HG03565 (cell line): Measurements from ENCODE around the gene FBLN7.

Experiments
- ATAC-seq: cut with Tn5 transposase; IDR thresholded peaks from one replicate; pipeline ENCODE4 v1.9.1; 2021; ENCODE audit warnings: mild to moderate bottlenecking, moderate library complexity; ENCODE audit not compliant: unreplicated experiment

Gene FBLN7

DNA sequence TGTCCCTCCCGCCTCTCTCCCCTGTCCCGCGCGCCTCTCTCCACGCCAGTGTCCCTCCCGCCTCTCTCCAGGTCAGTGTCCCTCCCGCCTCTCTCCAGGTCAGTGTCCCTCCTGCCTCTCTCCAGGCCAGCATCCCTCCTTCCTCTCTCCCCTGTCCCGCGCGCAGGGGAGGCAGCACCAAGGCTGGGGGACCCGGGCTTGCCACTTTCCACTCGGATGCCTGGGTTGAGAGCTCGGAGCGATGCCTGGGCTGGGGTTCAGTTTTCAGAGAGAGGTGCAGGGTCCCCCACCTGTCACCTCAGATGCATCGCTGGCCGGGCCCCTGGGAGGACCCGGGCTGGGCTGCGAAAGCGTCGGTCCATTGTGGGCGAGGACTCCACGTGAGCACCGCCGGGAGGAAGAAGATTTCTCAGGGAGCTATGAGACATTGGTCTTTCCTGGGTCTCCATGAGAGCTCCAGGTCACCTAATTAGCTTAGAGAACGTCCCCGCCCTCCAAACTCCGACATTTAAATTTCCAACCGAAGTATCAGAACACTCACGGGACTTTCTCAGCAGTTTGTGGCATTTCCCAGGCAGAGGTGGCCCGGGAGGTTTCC lies 2.1 kb downstream of the FBLN7 start:
- no peak for ATAC-seq

DNA sequence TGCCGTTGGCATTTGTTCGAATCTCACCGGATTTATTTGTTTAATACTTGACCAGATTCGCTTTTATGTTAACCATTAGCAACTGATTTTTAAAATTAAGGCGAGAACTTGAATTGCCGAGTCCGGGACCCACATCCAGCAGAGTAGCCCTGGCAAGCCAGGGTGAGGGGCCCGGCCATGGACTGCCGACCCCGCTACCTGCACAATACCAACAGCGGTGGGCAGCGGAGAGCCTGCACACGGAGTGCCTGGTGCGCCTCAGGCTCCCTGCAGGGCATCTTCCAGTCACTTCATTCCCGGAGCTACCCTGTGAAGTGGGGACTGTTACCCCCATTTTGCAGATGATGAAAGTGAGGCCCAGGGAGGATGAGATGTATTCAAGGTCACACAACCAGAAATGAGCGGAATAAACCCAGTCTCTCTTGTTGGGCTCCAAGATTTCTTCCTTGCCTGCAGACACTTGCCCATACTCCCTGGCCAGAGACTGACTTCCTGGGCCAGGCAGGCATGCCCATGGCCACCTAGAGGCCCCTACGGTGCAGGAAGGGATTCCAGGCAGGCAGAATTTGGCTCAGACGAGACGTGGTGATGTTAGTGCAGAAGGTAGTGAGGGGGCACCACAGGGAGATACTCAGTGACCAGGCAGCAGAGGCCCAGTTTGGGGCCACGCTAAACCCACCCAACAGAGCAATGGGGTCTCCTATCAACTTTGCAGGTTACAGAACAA lies 2.9 kb downstream of the FBLN7 start:
- ATAC-seq: no peak

DNA sequence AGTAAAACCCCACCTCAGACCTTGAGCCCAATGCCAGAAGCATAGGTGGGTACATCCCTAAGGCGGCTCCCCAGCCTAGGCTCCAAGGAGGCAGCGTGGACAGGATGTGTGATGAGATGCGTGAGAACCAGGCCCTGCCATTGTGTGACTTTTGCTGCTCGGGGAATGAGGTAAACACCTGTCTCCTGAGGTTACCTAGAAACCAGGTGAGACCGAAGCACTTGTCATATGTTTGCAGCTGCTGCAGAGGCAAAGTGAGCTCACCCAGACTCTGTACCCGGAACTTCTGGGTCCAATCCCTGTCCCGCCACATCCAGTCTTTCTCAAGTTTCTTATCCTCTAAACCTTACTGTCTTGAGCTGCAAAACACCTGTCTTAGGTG lies 3.4 kb downstream of the FBLN7 start:
- no peak for ATAC-seq

DNA sequence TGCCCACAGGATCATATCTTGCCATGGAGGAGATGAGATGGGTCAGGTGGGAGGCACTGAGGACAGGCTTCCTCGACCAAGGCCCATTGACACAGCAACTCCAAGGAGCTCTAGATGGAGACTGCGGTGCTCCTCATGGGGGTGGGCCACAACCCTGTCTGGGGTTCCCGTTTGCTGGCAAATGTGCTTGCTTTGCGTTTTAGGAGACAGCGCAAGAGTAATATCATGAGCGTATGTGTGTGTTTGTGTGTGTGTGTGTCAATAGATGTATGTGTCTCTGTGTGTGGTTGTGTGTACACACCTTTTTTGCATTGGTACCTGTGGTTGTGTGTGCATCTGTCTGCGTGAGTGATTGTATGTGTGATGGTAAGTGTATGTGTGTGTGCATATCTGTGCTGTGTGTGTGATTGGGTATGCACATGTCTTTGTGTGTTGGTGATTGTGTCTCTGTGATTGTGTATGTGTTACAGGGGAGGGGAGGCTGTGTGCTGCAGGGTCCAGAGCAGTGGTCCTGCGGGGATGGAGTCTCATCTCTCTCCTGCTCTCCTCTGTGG lies 4.4 kb downstream of the FBLN7 start:
- no peak for ATAC-seq

DNA sequence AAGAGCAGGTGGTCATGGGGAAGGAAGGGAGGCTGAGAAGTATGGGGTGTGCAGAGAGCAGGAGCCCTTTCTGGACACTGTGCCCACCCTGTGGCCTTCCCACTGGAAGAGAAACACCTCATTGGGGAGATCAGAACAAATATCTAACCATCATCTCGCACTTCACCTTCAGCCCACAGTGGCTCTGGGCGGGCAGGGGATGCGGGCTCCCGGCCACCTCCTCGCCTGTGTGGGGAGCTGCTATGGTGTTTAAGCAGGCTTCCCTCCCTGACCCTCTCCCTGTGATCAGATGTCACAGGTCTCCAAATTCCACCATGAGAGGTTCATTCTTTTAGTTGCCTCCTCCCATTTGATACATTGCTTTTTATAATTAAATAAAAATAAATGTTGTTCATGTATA lies 5.0 kb downstream of the FBLN7 start:
- no peak for ATAC-seq

DNA sequence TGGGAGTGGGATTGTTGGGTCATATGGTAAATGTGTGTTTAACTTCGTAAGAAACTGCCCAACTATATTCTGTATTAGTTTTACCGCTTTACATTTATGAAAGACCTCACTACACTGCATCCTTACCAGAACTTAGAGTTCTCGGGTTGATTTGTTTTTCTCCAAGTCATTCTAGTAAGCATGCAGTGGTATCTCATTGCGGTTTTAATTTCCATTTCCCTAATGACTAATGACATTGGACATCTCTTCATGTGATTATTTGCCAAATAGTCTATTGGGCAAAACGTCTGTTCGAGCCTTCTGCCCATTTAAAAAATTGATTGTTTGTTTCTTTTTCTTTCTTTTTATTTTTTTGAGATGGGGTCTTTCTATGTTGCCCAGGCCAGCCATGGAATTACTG lies 6.8 kb downstream of the FBLN7 start:
- ATAC-seq: no peak

DNA sequence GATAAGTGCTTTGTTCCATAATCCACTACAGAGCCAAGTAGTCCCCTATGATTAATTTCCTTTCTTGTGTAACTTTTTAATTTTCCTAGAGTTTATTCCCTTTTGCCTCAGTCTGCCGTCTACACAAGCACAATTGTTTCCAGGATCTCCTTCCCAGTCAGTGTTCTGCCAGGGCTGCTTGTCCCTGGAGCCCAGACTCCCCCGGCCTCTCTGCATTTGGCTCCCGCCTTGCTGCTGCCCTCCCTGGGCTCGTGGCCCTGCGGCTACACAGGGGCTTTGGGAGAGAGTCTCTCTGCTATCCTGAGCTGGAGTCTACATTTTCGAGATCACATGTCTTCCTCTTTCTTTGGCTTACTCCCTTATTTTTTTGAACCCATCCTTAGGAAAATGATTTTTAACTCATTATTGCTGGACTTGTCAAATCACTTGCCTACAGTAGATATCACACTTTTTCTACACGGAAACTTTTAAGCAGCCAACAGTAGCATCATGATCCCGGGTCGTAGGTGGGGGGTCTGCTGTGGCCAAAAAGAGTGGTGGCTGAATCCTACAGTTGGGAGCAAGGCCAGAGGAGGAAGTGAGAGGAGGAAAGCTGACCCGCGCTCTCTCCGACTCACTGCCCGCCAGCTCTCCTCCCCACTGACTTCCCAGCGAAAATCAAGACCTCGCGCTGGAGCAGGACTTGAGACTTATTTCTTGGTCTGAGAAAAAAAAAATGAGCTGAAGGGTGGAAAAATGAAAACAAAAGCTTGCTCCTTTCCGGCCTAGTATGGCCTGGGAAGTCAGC lies 9.4 kb downstream of the FBLN7 start:
- no peak for ATAC-seq

DNA sequence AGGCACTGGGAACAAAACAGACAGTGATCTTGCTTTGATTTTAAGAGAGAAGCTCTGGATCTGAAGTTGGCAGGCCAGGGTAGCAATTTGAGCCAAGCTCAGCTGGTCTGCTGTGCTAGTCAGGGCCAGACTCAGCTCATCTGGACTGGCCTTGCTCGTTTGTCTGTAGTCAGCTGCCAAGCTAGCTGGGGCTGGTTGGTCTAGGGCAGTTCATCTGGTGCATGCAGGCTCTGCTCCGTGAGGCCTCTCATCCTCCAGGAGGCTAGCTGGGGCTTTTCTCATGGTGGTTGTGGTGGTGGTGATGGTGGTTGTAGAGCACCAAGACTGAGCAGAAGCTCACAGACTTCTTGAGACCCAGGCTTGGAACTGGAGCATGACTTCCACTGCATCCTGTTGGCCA lies 10.3 kb downstream of the FBLN7 start:
- no peak for ATAC-seq

DNA sequence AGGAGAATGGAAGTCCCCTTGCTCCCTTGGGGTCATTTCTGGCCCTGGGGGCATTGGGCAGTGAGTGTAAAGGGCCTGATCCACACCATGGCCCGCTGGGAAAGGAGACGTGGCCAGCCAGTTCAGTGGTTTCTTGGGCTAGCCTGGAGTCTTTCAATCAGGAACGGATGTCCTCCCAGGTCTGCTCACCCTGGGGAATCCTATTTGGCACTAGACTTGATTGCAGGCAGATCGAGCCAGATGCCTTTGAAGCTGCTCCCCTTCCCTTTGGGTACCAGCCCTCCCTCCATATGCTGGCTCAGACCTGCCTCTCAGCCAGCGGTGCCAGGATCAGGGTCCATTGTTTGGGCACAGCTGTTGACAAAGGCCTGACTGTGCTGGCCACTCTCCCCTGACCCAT lies 11.0 kb downstream of the FBLN7 start:
- no peak for ATAC-seq

DNA sequence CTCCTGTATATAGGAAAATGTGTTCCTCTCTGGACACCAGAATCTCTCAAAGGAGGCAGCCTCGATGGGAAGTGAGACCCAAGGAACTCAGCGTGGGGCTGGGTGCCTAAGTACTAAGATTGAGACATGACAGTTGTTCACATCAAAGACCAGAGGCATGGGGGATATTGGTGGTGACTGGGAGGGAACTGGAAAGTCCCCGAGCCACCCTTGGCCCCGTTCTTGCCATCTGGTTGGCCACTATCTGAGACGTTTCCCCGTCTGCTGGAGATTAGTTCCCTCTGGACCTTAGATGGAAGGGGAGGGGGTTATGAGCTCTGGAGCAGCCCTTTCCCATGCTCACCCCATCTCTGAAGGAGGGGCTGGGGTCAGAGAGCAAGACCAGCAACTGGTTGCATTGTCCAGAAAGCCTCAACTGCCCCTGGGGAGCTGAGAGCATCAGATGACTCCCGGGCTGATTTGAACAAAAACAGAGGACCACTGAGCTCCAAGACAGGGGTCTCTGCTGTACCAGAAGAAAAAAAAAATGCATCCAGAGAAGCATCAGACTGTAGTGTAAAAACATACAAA lies 11.8 kb downstream of the FBLN7 start:
- ATAC-seq: no peak

DNA sequence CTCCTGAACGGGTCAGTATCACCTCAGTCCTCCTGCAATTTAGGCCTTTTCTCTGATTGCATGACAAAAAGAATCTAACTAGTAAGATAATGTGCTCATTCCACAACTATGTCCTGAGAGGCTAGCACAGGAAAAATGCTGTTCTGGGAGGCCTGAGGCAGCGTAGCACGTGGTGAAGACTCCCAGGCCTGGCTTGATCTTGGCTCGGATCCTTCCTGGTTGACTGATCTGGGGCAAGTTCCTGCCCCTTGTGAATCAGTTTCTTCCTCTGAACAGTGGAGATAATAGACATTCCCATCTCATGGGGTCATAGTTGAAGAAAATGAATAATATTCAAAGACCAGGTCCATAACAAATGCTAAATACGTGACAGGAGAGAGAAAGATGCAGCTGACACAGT lies 12.3 kb downstream of the FBLN7 start:
- no peak for ATAC-seq

DNA sequence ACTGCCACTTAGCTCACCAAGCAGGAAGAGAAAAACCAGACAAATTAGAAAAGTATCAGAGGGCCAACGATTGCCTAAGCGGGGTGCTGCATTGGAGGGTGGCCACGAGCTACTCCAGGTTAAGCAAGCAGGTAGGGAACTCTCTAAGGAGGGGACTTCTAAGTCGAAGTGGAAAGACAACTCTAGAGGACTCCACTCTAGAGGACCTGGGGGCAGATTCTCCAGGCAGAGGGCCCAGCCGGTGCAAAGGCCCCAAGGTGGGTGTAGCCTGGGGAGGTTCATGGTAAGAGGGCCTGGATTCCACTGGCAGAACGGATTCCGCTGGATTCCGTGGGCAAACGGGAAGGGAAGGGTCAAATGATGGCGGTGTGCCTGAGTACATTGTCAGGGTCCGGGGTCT lies 12.7 kb downstream of the FBLN7 start:
- no peak for ATAC-seq

DNA sequence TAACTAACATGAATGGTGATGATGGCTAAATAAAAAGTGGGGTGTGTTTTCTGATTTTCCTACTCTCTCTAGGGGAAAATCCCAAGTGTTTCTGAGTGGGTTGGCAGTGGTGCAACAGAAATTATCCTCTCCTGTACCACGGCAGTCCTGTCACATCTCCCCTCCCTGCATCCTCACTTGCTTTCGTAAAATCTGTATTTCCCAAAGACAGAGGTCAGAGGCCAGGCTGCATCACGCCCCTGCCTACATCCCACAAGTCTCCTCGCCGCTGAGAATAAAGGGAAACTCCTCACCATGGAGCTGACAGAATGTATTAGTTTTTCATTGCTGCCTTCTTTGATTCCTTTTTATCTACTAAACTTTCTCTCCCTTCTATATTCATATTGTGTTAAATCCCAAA lies 13.1 kb downstream of the FBLN7 start:
- ATAC-seq: no peak

DNA sequence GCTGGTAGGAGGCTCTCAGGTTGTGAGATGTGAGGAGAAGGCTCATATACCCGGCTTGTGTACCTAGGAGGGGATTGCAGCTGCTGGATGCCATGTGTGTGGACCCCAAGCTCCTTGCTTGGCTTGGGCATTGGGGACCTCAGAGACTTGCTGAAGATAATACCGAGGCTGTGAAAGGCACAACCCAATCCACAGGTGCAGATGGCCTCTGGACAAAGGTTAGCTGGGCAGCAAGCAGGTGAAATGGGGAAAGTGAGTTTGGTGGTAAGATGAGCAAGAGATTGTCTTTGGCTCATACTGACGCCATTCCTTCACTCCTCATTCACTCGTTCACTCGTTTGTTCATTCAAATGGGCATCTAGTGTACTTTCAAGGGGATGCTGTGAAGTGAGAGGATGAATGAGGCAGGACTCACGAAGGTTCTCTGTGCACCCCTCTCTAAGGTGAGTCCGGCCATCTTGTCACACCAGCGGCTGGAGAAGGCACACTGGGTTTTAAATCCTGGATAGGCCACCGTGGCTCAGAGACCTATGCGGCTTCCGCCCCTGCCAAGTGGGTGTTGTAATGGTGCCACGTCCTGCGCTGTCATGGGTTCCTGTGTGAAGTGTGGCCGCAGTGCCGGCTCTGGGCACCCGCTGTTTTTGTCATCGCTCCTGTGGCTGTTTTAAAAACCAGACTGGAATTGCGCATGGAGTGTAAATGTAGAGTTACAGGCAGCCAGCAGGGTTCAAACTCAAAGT lies 13.7 kb downstream of the FBLN7 start:
- no peak for ATAC-seq

DNA sequence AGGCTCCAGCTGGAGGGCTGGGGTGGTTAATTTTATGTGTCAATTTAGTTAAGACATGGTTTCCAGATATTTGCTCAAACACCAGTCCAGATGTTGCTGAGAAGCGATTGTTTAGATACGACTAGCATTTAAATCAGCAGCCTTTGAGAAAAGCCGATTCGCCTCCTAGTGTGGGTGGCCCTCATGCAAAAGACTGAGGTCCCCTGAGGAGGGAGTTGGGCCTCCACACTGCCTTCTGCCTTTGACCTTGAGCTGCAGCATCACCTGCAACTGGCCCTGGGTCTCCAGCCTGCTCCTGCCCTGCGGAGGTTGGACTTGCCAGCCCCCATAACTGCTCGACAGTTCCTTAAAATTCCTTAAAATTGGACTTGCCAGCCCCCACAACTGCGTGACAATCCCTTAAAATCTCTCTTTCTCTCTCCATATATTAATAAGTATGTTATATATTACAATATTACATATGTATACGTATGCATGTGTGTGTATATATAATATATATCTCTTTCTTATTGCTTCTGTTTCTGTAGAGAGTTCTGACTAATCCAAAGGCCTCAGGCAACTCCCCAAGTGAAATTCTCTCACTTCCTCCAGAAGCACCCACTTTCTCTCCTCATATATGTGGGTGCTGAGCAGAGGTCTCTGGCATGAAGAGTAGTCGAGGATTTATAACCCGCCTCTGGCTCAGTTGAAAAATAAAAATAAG lies 14.4 kb downstream of the FBLN7 start:
- ATAC-seq: no peak

DNA sequence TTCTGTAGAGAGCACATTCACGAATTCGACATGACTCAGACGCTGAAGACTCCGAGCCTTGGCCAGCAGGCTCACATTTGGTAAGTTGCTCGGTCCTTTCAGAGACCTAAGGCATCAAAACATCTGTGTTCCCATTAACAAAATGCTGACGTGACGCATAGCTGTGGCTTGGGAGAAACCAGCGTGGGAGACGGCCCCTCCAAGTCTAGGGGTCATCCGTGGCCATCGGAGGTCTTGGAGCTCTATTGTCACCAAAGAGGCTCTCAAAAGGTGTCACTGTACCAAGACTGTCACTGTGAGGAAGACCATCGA lies 14.9 kb downstream of the FBLN7 start:
- ATAC-seq: no peak

DNA sequence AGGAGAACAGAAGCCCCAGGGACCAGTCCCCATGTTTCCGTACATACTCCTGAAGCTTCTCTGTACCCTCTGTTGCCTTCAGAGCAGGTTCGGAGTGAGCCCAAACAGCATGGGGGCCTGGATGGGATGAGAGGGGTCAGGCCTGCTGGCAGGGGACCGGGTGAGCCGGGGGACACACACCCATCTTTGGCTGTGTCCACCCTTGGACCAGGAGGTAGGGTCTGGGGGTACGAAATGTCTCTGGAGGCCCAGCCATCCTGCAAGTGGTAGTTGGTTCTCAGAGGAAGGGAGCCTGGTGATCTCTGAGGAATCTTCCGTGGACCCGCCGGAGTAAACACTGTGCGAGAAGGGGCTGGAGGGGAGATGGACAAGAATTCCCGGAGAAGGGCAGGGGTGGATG lies 15.3 kb downstream of the FBLN7 start:
- no peak for ATAC-seq

DNA sequence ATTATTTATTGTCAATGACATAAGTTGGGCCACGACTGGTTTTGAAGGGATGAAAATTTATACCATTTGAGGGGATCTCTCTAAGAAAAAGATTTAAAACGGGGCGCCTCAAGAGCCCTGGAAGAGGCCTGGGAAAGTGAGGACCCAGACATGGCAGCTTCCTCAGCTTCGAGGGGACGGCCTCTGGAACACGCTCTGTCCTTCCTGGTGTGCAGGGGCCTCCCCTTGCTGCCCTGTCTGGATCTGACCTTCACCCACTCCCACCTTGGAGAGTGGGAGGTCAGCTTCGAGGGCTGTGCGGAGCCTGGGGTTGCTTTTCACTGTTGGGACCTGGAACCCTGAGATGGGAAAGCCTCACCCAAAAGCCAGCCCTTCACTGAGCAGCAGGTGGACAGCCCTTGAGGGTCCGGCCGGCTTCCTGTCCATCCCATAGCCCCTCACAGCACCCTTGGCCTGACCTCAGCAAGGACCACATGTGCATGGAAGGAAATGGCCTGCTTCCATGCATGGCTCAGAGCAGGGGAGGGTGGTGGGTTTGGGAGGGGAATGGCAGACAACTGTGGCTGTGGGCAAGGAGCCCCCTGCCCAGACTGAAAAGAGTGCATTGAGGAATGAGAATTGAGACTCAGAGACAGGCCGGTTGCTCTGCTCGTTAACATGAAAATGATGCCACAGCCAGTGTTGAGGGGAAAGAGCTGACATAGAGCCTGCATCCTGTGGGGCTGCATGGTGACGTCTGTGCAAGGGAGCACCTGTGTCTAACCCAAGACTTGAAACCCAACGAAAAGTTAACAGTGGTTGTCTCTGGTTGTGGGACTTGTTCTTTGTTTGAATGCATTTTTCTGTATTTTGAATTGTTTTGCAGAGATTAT lies 16.3 kb downstream of the FBLN7 start:
- ATAC-seq: no peak

DNA sequence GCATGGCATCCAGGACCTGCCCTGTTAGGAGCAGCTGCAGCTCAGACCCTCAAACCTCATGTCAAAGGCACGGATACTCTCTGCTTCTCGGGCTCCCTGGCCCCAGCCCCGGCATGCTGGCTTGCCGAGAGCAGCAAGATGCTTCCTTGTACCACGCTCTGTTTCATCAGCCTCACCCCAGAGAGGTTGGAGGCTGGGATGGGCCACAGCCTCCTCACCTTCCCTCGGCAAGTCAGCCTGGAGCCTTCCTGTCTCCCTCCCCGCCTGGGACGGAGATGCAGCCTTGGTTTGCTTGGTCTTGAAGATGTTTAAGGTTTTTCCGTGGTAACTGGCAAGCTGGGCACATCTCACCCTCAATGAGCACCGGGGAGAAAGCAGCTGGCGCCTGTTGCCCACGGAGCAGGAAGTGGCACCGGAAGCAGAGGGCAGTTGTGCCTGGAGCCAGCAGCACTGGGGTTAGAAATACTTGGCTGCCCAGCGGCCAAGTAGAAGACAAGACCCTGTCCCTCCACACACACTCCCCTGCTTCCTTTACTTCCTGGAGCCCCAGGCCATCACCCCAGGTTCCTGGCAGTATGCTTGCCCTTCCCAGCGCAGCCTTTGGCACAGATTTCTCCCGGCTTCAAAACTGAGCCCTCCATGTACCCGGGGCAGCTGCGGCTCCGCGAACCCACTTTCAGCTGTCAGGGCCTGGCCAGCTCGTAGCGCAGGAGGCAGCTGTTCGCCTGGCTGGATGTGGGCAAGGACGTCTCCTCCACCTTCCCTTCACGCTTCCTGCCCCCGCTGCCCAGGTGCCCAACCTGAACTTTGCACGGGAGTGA lies 17.4 kb downstream of the FBLN7 start:
- ATAC-seq: no peak
